Measurements from ENCODE around the gene MAP2K5. TPM values are rescaled to one million over a fixed set of nuclear protein-coding genes. Genes with fewer than 3 reads are reported as not detected.

Gene MAP2K5
- total RNA-seq, 2 experiments from 2014 or later: 22.2 to 27.9 TPM

GRCh38 chr15:67652586-67652985 is 110.1 kb downstream of the MAP2K5 start:
- H3K9me3 Mint-ChIP-seq: peaks cover 10% of the 10 kb centered on the region

DNA sequence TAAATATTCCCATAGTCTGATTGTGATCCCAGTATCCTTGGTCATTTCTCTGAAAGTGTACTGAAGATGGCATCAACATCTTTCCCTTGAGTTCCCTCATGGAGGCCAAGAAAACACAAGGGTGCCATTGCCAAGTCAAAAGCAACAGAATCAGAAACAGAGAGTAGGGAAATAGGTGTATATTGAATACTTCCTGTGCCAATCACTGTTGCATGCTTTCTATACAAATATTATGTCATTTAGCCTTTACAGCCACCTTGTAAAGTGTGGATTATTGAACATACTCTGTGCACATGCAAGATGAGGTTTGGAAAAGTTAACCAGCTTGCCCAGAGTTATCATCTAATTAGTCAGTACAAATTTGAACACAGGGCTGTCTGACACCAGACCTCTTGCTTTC is 117.9 kb downstream of the MAP2K5 start:
- no peaks in the 10 kb centered on the region for H3K27me3 Mint-ChIP-seq
- no peak overlapping the region for H3K4me3 ChIP-seq (ENCODE audit: low read length)
- ATAC-seq (ENCODE audit: poor library complexity) (no peak), DNase-seq (no peak)
- peaks cover 6% of the 10 kb centered on the region for H3K9me3 Mint-ChIP-seq
- H3K27ac Mint-ChIP-seq: no peak overlapping the region
- intact Hi-C loops (cut with DNase I, micrococcal nuclease): no loop called here
- H3K27me3 ChIP-seq (ENCODE audit: control insufficient read depth in 1 of 2, insufficient read depth in 2 of 2, low read length in 2 of 2): no peaks in the 10 kb centered on the region
- POLR2A ChIA-PET: interaction anchor here (0.7 kb wide), 2 partner anchors 17 to 159 kb away, joined by 3 to 4 read pairs; no protein-coding TSS in a partner anchor
- no peak overlapping the region for H3K27ac ChIP-seq (ENCODE audit: low read depth in 1 of 2, low read length in 2 of 2)
- CTCF ChIA-PET: no interaction called here
- peaks cover 82% of the 10 kb centered on the region for H3K36me3 Mint-ChIP-seq (ENCODE audit: low read depth)
- H3K4me1 ChIP-seq (ENCODE audit: insufficient read depth, low read length): no peaks in the 10 kb centered on the region
- TF ChIP-seq, protein P1, sequence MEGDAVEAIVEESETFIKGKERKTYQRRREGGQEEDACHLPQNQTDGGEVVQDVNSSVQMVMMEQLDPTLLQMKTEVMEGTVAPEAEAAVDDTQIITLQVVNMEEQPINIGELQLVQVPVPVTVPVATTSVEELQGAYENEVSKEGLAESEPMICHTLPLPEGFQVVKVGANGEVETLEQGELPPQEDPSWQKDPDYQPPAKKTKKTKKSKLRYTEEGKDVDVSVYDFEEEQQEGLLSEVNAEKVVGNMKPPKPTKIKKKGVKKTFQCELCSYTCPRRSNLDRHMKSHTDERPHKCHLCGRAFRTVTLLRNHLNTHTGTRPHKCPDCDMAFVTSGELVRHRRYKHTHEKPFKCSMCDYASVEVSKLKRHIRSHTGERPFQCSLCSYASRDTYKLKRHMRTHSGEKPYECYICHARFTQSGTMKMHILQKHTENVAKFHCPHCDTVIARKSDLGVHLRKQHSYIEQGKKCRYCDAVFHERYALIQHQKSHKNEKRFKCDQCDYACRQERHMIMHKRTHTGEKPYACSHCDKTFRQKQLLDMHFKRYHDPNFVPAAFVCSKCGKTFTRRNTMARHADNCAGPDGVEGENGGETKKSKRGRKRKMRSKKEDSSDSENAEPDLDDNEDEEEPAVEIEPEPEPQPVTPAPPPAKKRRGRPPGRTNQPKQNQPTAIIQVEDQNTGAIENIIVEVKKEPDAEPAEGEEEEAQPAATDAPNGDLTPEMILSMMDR (IDR thresholded peaks at IDR 0.05): no peak
- H3K4me3 Mint-ChIP-seq: no peak overlapping the region
- H3K36me3 ChIP-seq (ENCODE audit: insufficient read depth, low read length): peaks cover 3% of the 10 kb centered on the region
- H3K9me3 ChIP-seq (ENCODE audit: control insufficient read depth in 1 of 2, insufficient read depth in 1 of 2, low read length in 2 of 2): peaks cover 0 to 4% of the 10 kb centered on the region in 2 experiments
- no peaks in the 10 kb centered on the region for H3K4me1 Mint-ChIP-seq (ENCODE audit: low read depth)

More at GRCh38 chr15:67652586-67652985, 110.1 kb downstream of the MAP2K5 start:
- peaks cover 9 to 16% of the 10 kb centered on the region in 2 experiments for H3K9me3 ChIP-seq (ENCODE audit: control insufficient read depth in 1 of 2, insufficient read depth in 1 of 2, low read length in 2 of 2)
- H3K27ac ChIP-seq (ENCODE audit: low read depth in 1 of 2, low read length in 2 of 2): no peak overlapping the region
- no peaks in the 10 kb centered on the region for H3K36me3 ChIP-seq (ENCODE audit: insufficient read depth, low read length)
- no peak for DNase-seq
- ChIA-PET CTCF (no interaction called here), POLR2A (no interaction called here)
- H3K4me3 ChIP-seq (ENCODE audit: low read length): no peak overlapping the region
- TF ChIP-seq, protein P1 (IDR thresholded peaks at IDR 0.05): no peak
- no peak for ATAC-seq (ENCODE audit: poor library complexity)
- H3K27me3 Mint-ChIP-seq: no peaks in the 10 kb centered on the region
- no peak overlapping the region for H3K27ac Mint-ChIP-seq
- H3K36me3 Mint-ChIP-seq (ENCODE audit: low read depth): peaks cover 93% of the 10 kb centered on the region
- H3K4me3 Mint-ChIP-seq: no peak overlapping the region
- H3K4me1 Mint-ChIP-seq (ENCODE audit: low read depth): no peaks in the 10 kb centered on the region
- intact Hi-C loops (cut with DNase I, micrococcal nuclease): no loop called here
- no peaks in the 10 kb centered on the region for H3K27me3 ChIP-seq (ENCODE audit: control insufficient read depth in 1 of 2, insufficient read depth in 2 of 2, low read length in 2 of 2)
- H3K4me1 ChIP-seq (ENCODE audit: insufficient read depth, low read length): no peaks in the 10 kb centered on the region

- no peaks in the 10 kb centered on the region for H3K4me1 ChIP-seq (ENCODE audit: insufficient read depth, low read length)
- Mint-ChIP-seq H3K4me3 (no peak overlapping the region), H3K36me3 (ENCODE audit: low read depth) (peaks cover 82% of the 10 kb centered on the region), H3K4me1 (ENCODE audit: low read depth) (no peaks in the 10 kb centered on the region), H3K27me3 (no peaks in the 10 kb centered on the region), H3K27ac (no peak overlapping the region), H3K9me3 (no peaks in the 10 kb centered on the region)
- ATAC-seq (ENCODE audit: poor library complexity): no peak
- POLR2A ChIA-PET: interaction anchor here (0.7 kb wide), 1 partner anchor 16 kb away, joined by 4 read pairs; no protein-coding TSS in a partner anchor
- TF ChIP-seq, protein P1 (IDR thresholded peaks at IDR 0.05): no peak
- H3K27me3 ChIP-seq (ENCODE audit: control insufficient read depth in 1 of 2, insufficient read depth in 2 of 2, low read length in 2 of 2): no peaks in the 10 kb centered on the region
- no peak overlapping the region for H3K4me3 ChIP-seq (ENCODE audit: low read length)
- H3K36me3 ChIP-seq (ENCODE audit: insufficient read depth, low read length): peaks cover 3% of the 10 kb centered on the region
- intact Hi-C loops (cut with DNase I, micrococcal nuclease): no loop called here
- H3K9me3 ChIP-seq (ENCODE audit: control insufficient read depth in 1 of 2, insufficient read depth in 1 of 2, low read length in 2 of 2): no peaks in the 10 kb centered on the region
- no peak for DNase-seq
- no peak overlapping the region for H3K27ac ChIP-seq (ENCODE audit: low read depth in 1 of 2, low read length in 2 of 2)
- CTCF ChIA-PET: no interaction called here
Measured at GRCh38 chr15:67660874-67661606, 118.5 kb downstream of the MAP2K5 start.

Measured in CD4-positive, alpha-beta T cell (primary cell).